HG02852 (cell line): ENCODE results near the gene SCYL1.

ENCODE experiments used
- ATAC-seq: cut with Tn5 transposase; IDR thresholded peaks from one replicate; pipeline ENCODE4 v1.9.1; 2021; ENCODE audit warnings: mild to moderate bottlenecking, moderate library complexity; ENCODE audit not compliant: unreplicated experiment

The SCYL1 gene

GRCh38 chr11:65551572-65552387 lies 26.9 kb downstream of the SCYL1 start:
- no peak for ATAC-seq

- no peak for ATAC-seq
Observed at GRCh38 chr11:65552388-65552951, 27.6 kb downstream of the SCYL1 start.

DNA sequence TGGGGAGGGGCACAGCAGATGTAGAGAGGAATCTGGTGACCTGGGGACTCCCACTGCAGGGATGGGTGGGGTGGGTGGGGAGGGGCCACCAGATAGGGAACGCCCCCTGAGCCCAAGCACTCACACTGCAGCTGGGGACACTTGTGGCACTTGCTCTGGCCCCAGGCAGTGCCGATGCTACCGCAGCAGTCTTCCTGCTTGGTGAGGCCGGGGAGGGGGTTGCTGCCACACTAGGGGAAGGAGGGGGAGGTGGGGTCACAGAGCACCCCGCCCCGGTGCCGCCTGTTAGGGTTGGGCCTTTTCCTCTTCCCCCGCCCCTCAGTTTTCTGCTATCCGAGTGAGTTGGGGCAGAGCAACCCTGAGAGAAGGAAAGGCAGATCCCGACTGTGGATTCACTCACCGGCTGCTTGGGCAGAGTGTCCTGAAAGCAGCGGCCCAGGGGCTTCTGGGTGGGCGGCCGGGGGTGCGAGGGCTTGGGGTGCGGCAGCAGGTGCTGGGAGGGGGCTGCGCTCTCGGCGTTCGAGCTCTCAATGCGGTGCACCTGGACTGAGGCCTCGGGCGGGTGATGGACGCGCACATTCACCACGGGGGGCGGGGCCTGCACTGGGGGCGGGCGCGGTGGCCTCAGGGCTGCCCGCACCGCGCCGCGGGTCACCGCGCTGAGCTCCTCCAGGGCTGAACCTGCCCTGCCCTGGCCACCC lies 28.6 kb downstream of the SCYL1 start:
- ATAC-seq: no peak

GRCh38 chr11:65554057-65554818 lies 29.4 kb downstream of the SCYL1 start:
- ATAC-seq: no peak

DNA sequence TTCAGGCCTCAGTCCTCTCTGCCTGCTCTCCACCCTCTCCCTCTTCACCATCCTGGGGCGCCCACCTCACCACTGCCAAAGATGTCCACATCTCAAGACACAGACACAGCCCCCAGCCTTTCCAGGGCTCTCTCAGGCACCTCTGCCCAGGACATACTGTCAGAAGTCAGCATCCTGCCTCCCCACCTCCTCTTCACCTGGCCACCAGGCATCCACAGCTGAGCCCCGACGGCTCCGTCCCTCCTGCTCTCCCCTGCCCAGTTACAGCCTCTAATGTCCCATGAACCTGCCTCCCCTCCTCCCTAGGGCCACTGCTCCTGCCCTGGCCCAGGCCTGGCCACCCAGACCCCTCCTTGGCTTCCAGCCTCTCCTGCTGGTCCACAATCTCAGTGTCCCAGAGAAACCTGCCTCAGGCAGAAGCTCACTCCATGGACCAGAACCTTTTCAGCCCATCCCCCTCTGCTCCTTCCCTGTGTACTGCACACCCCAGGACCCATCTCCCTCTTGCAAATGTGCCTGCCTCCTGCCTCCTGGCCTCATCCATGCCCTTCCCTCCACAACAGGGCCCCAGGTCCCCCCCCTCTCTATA lies 30.1 kb downstream of the SCYL1 start:
- ATAC-seq: no peak

- no peak for ATAC-seq
Observed at GRCh38 chr11:65555693-65556231, 30.9 kb downstream of the SCYL1 start.

- ATAC-seq: no peak
Observed at GRCh38 chr11:65556470-65557279, 31.8 kb downstream of the SCYL1 start.

- ATAC-seq: no peak
Observed at GRCh38 chr11:65557280-65558001, 32.6 kb downstream of the SCYL1 start.

DNA sequence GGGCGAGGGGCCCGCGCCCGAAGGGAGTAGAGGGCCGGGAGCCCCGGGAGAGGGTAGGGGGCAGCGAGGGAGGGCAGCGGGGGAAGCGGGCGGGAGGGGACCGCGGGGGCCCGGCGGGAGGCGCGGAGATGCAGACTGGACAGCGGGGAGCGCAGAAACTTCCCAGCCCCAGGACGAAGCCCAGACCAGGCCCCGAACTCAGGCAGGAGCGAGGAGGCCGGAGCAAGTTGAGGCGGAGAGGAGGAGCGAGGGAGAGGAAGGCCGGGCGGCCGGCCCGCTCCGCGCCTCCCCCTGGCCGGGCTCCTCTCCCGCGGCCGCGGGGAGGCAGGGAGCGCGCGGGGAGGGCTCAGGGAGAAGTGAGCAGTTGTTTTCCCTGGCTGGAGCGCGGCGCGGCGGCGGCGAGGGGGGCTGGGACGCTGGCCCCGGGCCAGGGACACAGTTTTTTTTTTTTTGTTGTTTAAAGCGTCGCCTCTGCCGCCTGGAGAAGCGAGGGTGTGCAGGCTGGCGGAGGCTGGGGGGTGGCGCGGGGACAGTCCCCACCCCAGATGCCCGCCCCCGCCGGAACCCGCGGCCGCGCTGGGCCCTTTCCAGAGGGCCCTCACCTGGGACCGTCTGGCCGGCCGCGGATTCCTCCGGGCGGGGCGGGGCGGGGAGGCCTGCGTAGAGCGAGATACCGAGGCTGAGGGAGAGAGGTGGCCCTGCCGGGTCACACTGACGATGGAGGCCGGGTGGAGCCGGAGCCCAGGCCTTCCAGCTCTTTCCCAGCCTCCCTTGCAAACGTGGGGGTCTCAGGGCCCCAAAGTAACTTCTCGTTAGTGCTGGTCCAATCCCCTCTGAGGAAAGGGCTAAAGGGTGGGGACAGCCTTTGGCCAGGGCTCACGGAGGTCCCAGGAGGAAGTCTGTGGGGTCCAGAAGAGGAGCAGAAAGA lies 33.4 kb downstream of the SCYL1 start, which contains the start of gene LTBP3:
TSS of gene LTBP3 (minus strand) at position 358 of the 928 bp plus-strand sequence. CDS start 400 bp downstream, outside the sequence.
- ATAC-seq: no peak

- ATAC-seq: no peak
Observed at GRCh38 chr11:65558930-65559509, 34.1 kb downstream of the SCYL1 start.

DNA sequence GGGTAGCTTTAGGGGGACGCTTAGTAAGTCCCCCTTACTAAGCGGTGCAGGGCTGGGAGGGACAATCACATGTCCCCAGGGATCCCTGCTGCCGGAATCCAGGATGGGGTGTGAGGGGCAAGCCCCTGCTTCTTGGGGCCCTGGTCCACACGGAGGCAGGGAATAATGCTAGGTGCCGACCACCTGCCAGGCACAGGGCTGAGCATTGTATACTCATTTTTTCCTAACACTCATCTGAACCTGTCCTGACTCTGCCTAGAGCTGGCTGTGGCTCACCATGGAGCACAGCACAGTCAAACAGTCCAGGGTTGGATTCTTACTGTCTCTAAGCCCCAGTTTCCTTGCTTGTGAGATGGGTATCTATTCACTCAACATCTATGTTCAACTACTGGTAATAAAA lies 34.7 kb downstream of the SCYL1 start:
- no peak for ATAC-seq

- no peak for ATAC-seq
Observed at GRCh38 chr11:65559951-65560537, 35.2 kb downstream of the SCYL1 start.

GRCh38 chr11:65560555-65561418 lies 35.9 kb downstream of the SCYL1 start:
- ATAC-seq: no peak

DNA sequence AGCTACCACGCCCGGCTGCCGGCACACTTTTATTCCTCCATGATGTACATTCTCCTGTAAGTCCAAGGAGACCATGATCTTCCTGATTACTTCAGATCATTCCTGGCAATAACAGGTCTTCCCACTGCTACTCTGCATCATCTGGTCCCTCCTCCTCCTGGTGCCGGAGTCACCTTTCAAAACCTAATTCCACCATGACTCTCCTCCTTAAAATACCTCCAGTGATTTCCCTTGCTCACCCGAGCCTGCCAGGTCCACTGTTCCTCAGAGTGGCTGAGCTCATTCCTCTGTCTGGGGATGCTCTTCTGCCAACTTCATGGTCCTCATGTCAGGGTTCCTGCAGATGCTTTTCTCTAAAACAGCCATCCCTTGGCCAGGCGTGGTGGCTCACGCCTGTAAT lies 37.1 kb downstream of the SCYL1 start:
- no peak for ATAC-seq

DNA sequence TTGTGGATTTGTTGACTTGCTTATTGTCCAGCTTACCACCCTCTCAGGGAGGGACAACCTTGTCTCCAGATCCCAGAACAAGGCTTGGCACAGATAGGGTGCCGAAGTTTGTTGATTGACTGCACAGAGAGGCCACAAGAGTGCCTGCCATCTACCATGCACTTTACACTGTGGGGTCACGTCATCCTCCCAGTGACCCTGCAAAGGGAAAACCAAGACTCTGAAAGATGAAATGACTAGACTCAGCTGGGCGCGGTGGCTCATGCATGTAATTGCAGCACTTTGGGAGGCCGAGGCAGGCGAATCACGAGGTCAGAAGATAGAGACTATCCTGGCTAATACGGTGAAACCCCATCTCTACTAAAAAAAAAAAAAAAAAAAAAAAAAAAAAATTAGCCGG lies 37.9 kb downstream of the SCYL1 start:
- no peak for ATAC-seq

- ATAC-seq: no peak
Observed at GRCh38 chr11:65563601-65564000, 38.7 kb downstream of the SCYL1 start.
